CD4-positive, alpha-beta T cell treated with Interleukin-10 for 1 hour (primary cell): Measurements from ENCODE around the gene TBC1D22A.

Source experiments
- DNase-seq: peaks from one replicate; pipeline ENCODE4 v3.0.0-alpha.2; 2020

TBC1D22A gene

DNA sequence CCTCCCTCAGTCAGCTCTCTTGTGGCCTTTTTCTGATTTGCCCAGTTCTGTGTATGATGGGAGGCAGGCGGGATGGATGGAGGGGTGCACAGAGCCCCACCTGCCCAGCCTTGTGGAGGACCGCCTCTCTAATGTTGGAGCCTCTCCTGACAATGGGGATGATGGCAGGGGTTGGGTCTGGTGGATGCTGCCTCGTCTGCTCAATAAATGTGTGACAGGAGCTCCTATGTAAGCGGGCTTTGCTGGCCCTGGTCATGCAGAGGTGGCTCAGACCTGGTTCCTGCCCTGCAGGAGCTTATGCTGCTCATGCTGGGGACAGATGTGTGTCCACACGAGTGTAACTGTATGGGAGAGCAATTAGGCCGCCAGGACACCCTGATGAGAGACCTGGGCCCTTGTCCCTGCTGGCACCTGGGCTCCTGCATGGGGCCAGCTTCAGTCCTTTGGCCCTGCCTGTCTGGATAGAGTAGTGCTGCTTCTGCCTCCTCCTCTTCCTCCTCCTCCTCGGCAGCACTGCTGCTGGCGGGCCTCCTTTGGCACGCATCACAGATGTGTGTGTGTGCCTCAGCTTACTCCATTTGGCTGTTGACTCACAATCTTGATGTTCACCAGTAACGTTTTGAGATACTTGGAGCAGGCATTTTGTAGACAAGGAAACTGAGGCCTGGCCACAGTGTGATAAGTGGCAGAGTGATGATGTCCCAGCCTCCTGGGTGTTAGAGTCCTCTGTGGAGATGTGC, 131.0 kb downstream of the TBC1D22A start:
- no peak for DNase-seq

- no peak for DNase-seq
Measured at GRCh38 chr22:46894081-46894671, 131.7 kb downstream of the TBC1D22A start.

- DNase-seq = no peak
Measured at GRCh38 chr22:46894851-46895640, 132.6 kb downstream of the TBC1D22A start.

GRCh38 chr22:46895753-46896152, 133.3 kb downstream of the TBC1D22A start:
- DNase-seq = no peak

- no peak for DNase-seq
Measured at GRCh38 chr22:46896166-46896565, 133.7 kb downstream of the TBC1D22A start.

- no peak for DNase-seq
Measured at GRCh38 chr22:46896568-46897245, 134.3 kb downstream of the TBC1D22A start.

GRCh38 chr22:46897246-46897623, 134.8 kb downstream of the TBC1D22A start:
- DNase-seq = no peak

- DNase-seq = no peak
Measured at GRCh38 chr22:46900549-46900948, 138.1 kb downstream of the TBC1D22A start.

DNA sequence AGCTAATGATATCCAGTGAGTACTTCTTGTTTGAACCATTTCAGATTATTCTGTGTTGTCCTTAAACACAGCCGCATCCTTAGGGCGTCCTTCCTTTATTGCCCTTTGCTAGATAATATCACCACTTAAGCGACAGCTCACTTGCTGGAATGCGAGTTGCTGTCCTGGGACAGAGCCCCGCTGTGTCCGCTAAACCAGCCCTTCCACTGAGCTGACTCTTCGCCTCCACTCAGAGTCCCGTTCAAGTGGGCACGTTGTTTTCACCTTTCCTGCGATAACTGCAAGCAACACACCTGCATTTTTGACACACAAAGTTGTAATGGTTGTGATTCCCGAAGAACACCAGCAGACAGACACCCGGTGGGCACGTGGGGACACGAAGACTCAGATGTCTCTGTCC, 140.0 kb downstream of the TBC1D22A start:
- DNase-seq = no peak

- DNase-seq = no peak
Measured at GRCh38 chr22:46902998-46903916, 140.8 kb downstream of the TBC1D22A start.

GRCh38 chr22:46905415-46905814, 143.0 kb downstream of the TBC1D22A start:
- DNase-seq = no peak

GRCh38 chr22:46905834-46906233, 143.4 kb downstream of the TBC1D22A start:
- DNase-seq = no peak

DNA sequence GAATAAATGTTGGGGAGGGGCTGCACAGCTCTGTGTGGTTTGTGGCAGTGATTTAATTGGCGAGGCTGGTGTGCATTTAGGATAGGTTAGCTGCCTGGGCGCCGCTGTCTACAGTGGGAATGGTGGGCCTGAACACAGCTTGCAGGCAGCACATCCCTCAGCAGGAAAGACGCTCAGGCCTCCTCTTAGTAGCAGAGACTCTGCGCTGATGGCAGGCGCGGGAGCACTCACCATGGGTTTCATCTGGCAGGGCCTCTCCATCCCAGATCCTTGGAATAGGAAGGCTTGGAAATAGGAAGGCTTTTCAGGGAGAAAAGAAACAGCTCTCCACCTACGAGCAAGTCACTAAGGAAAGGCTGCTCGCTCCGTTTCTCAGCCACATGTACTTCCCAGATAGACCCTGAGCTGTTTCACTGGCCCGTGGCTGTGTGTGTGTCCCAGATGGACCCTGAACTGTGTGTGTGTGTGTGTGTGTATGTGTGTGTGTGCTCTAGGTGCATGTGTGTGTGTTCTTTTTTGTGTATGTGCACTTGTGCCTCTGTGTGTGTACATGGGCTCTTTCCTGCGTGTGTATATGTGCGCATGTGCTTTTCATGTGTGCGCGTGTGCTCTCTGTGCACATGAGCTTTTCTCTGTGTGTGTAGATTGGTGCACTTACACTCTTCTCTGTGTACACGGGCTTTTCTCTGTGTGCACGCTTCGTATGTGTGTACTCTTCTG, 144.0 kb downstream of the TBC1D22A start:
- no peak for DNase-seq

- DNase-seq = no peak
Measured at GRCh38 chr22:46907241-46908215, 145.1 kb downstream of the TBC1D22A start.

DNA sequence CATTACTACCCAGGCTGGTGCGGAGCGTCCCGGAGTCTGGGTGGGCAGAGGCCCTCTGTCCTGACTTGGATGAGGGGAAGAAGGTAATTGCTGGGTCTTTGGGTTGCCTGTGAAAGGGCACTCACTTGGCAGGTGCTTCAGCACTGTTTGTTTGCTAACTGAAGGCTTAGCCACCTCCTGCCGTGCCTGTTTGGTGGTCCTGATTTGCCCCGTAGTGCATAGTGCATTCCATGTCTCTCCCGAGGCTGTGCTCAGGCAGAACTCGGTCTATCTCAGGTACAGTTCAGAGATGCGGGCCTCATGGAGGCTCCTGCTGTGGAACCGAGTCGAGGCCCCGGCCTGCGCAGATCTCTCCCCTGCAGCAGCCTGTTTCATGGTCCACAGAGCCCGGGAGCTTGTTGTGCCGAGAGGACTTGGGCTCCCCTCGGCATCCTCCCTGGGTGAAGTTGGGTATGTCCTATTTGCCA, 146.2 kb downstream of the TBC1D22A start:
- no peak for DNase-seq

DNA sequence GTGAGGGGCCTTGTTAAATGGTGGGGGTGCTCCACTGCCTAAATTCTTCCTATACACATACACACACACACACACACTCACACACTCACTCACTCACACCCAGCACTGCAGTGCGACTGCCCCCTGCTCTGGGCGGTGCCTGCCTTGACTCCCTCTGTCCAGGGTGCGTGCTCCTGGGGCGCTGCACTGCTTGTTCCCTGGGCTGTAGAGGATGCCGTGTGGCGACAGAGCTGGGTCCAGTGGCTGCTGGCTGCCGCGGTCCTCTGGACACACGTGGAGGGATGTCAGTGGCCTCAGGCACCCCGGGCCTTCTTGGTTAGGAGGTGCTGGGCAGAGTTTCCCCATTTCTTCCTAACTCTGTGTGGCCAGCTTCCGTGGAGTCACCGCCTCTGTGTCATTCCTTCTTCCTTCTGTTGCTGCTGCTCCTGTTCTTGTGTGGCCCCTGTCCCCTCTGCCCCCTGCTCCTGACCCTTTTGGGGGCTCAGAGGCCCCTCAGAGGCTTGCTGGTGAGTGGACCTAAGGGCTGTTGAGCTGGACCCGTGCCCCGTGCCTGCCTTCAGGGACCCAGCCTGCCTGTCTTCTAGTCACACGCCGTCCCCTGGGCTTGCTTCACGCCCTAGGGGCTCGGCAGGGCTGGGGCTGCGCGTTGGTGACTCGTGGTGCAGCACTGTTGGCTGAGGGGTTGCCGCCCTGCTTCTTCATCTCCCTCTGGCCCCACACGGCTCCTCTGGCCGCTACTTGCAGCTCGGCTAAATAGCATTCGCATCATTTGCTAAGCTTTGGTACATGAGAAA, 147.0 kb downstream of the TBC1D22A start:
- no peak for DNase-seq

DNA sequence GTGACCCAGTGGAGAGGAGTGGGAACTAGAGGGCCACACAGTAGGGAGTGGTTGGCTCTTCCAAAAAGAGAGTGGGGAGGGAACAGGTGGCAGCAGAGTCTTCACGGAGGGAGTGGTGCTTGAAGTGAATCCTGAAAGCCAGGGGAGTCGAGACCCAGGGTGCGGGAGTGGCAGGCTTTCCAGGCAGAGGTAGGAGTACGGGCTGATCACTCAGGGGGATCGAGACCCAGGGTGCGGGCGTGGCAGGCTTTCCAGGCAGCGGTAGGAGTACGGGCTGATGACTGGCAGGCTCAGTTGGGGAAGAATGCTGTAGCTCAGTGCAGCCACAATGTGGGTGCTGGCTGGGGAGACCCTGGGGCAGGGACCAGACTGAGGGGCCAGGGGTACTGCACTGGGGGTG, 148.2 kb downstream of the TBC1D22A start:
- DNase-seq = no peak

GRCh38 chr22:46911346-46911745, 148.9 kb downstream of the TBC1D22A start:
- DNase-seq = no peak

DNA sequence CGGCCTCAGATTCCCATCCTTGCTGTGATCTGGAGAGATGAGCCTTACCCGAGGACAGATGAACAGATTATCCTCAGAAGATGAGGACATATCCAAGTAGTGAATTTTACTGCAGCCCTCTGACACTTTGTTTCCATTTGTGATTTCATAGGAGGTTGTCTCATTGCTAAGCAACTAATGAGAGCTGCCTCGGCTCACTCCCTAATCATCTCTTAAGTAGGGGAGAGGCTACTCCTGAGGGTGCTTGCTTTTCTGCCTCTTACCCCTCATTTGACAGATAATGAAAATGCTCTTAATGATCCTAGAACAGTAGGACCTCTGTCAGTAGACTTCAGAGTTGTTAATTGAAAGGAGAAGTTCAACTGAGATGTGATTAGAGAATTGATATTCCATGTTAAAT, 150.9 kb downstream of the TBC1D22A start:
- DNase-seq = no peak
